ENCODE measurements around the gene CASK.

CASK gene

DNA sequence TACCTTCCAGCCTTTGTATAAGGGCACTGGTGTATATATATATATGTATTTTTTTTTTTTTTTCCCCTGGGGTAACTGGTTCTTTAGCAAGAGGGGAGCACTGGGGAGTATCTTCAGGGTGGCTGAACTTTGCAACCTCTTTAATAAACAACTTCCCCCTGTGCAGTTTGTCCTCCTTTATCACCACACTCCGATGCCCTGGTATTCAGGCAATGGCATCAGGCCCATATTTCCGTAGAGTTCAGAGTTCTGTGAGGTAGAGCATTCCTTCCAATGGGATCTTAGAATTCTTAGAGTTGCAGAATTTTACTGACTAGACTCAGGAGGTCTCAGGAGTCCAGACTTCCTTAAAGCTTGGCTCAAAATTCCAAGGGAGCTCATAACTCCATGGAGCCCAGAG is 451.6 kb downstream of the CASK start:
- no peak for DNase-seq (ENCODE audit: low read depth, low spot score)

- DNase-seq (ENCODE audit: low read depth, low spot score): no peak
Observed at GRCh38 chrX:41470706-41471105, 452.6 kb downstream of the CASK start.

DNA sequence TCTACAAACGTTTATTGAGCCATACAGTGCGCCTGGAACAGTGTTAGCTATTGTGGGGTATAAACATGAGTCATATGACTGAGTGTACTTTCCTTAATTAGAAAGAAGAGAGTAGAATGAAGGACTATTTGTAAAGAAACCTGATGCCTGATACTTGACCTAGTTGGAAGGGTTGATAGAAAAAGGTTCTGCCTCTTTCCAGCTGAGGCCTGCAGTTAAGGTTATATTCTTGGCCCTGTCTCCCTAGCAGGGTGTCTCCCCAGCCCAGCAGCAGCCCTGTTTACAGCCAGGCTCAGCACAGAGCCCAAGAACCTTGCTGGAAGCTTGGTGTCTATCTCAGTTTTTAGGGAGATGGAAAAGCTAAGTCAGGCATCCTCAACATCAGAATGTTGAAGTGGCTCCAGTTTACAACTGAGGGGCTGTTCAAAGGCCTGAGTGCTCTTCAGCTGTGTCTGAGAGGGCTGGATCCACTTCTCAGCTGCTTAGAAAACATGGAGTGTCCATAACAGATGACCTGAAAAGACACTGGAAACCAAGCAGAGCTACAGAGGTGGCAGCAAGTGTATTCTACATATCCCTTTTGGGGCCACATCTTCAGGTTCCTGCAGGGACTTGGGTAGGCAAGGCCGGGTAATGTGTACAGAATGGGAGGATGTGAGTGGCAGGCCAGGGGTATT is 454.6 kb downstream of the CASK start:
- no peak for DNase-seq (ENCODE audit: low read depth, low spot score)

Data from activated naive CD8-positive, alpha-beta T cell treated with anti-CD3 and anti-CD28 coated beads, Interleukin-2, amount 50 U/mL, for 16 hours (primary cell).